Activated naive CD8-positive, alpha-beta T cell (primary cell): ENCODE measurements around the gene TIMM44.
"Not testable (repeated sequence)": the region's sequence is repeated elsewhere in the genome, so short reads cannot be mapped to it uniquely, and the experiment has no call there.

Experiments used
- H3K27ac Mint-ChIP-seq: one replicate; pipeline ENCODE4 v1.8.0; 2021; ENCODE audit warnings: mixed read lengths
- H3K27me3 Mint-ChIP-seq: one replicate; pipeline ENCODE4 v1.8.0; 2021; ENCODE audit warnings: mixed read lengths
- H3K36me3 Mint-ChIP-seq: one replicate; pipeline ENCODE4 v1.8.0; 2021; ENCODE audit warnings: mixed read lengths
- H3K4me1 Mint-ChIP-seq: one replicate; pipeline ENCODE4 v1.8.0; 2021; ENCODE audit warnings: low read depth, mixed read lengths
- H3K4me3 Mint-ChIP-seq: one replicate; pipeline ENCODE4 v1.8.0; 2021; ENCODE audit warnings: mild to moderate bottlenecking, mixed read lengths
- H3K9me3 Mint-ChIP-seq: one replicate; pipeline ENCODE4 v1.8.0; 2021; ENCODE audit warnings: low read depth, mixed read lengths

The TIMM44 gene

GRCh38 chr19:7900401-7900870, 43.0 kb downstream of the TIMM44 start:
- Mint-ChIP-seq H3K4me3 (no peak overlapping the region), H3K36me3 (no peaks in the 10 kb centered on the region), H3K27me3 (no peaks in the 10 kb centered on the region), H3K4me1 (peaks cover 16% of the 10 kb centered on the region), H3K9me3 (no peaks in the 10 kb centered on the region), H3K27ac (no peak overlapping the region)

GRCh38 chr19:7899751-7900378, 43.6 kb downstream of the TIMM44 start:
- H3K4me1 Mint-ChIP-seq = peaks cover 12% of the 10 kb centered on the region
- no peaks in the 10 kb centered on the region for H3K27me3 Mint-ChIP-seq
- no peaks in the 10 kb centered on the region for H3K36me3 Mint-ChIP-seq
- H3K4me3 Mint-ChIP-seq = no peak overlapping the region
- no peaks in the 10 kb centered on the region for H3K9me3 Mint-ChIP-seq
- no peak overlapping the region for H3K27ac Mint-ChIP-seq

GRCh38 chr19:7898967-7899366, 44.5 kb downstream of the TIMM44 start:
- Mint-ChIP-seq H3K27ac (no peak overlapping the region), H3K9me3 (no peaks in the 10 kb centered on the region)

GRCh38 chr19:7897292-7897691, 46.2 kb downstream of the TIMM44 start:
- Mint-ChIP-seq H3K36me3 (no peaks in the 10 kb centered on the region), H3K4me3 (no peak overlapping the region), H3K4me1 (no peaks in the 10 kb centered on the region), H3K9me3 (no peaks in the 10 kb centered on the region), H3K27me3 (peaks cover 3% of the 10 kb centered on the region), H3K27ac (no peak overlapping the region)

More at GRCh38 chr19:7898967-7899366, 44.5 kb downstream of the TIMM44 start:
- Mint-ChIP-seq H3K4me1 (peaks cover 8% of the 10 kb centered on the region), H3K4me3 (no peak overlapping the region), H3K27me3 (peaks cover 3% of the 10 kb centered on the region), H3K36me3 (no peaks in the 10 kb centered on the region)

- Mint-ChIP-seq H3K27me3 (peaks cover 3% of the 10 kb centered on the region), H3K9me3 (no peaks in the 10 kb centered on the region), H3K4me1 (no peaks in the 10 kb centered on the region), H3K27ac (no peak overlapping the region), H3K4me3 (no peak overlapping the region), H3K36me3 (no peaks in the 10 kb centered on the region)
These were observed 47.9 kb downstream of the TIMM44 start for GRCh38 chr19:7895565-7895964.

GRCh38 chr19:7894612-7895309, 48.7 kb downstream of the TIMM44 start:
- Mint-ChIP-seq H3K27me3 (peaks cover 3% of the 10 kb centered on the region), H3K36me3 (no peaks in the 10 kb centered on the region), H3K27ac (no peak overlapping the region)

GRCh38 chr19:7893362-7894101, 49.9 kb downstream of the TIMM44 start:
- H3K36me3 Mint-ChIP-seq, H3K4me3 Mint-ChIP-seq, H3K27me3 Mint-ChIP-seq, H3K4me1 Mint-ChIP-seq, H3K27ac Mint-ChIP-seq, H3K9me3 Mint-ChIP-seq: not testable (repeated sequence)

More at GRCh38 chr19:7894612-7895309, 48.7 kb downstream of the TIMM44 start:
- no peaks in the 10 kb centered on the region for H3K4me1 Mint-ChIP-seq
- no peak overlapping the region for H3K4me3 Mint-ChIP-seq
- no peaks in the 10 kb centered on the region for H3K9me3 Mint-ChIP-seq

- no peak overlapping the region for H3K27ac Mint-ChIP-seq
- no peaks in the 10 kb centered on the region for H3K36me3 Mint-ChIP-seq
- peaks cover 3% of the 10 kb centered on the region for H3K27me3 Mint-ChIP-seq
- H3K4me1 Mint-ChIP-seq = no peaks in the 10 kb centered on the region
- H3K9me3 Mint-ChIP-seq = no peaks in the 10 kb centered on the region
- H3K4me3 Mint-ChIP-seq = no peak overlapping the region
These were observed 54.6 kb downstream of the TIMM44 start for GRCh38 chr19:7888826-7889217.

- no peak within 1 kb of the TSS for H3K4me3 Mint-ChIP-seq
- peaks cover 3% of the 10 kb centered on the region for H3K27me3 Mint-ChIP-seq
- H3K27ac Mint-ChIP-seq = no peak within 1 kb of the TSS
- H3K9me3 Mint-ChIP-seq = no peaks in the 10 kb centered on the region
- H3K4me1 Mint-ChIP-seq = no peaks in the 10 kb centered on the region
- no peaks in the 10 kb centered on the region for H3K36me3 Mint-ChIP-seq
These were observed 55.2 kb downstream of the TIMM44 start, which contains the start of gene LRRC8E for GRCh38 chr19:7888145-7888825. Gene LRRC8E, plus strand, starts transcription at chr19:7888510. Its CDS starts 7,094 bp downstream, at chr19:7895604.

GRCh38 chr19:7887408-7888144, 55.9 kb downstream of the TIMM44 start:
- H3K4me1 Mint-ChIP-seq = no peaks in the 10 kb centered on the region
- no peak overlapping the region for H3K4me3 Mint-ChIP-seq
- no peaks in the 10 kb centered on the region for H3K36me3 Mint-ChIP-seq
- H3K27ac Mint-ChIP-seq = no peak overlapping the region
- no peaks in the 10 kb centered on the region for H3K9me3 Mint-ChIP-seq
- peaks cover 3% of the 10 kb centered on the region for H3K27me3 Mint-ChIP-seq

GRCh38 chr19:7885818-7886217, 57.6 kb downstream of the TIMM44 start:
- H3K27ac Mint-ChIP-seq = no peak overlapping the region
- no peak overlapping the region for H3K4me3 Mint-ChIP-seq
- no peaks in the 10 kb centered on the region for H3K36me3 Mint-ChIP-seq
- H3K4me1 Mint-ChIP-seq = no peaks in the 10 kb centered on the region
- peaks cover 3% of the 10 kb centered on the region for H3K27me3 Mint-ChIP-seq
- H3K9me3 Mint-ChIP-seq = no peaks in the 10 kb centered on the region

GRCh38 chr19:7883796-7884570, 59.5 kb downstream of the TIMM44 start:
- peaks cover 3% of the 10 kb centered on the region for H3K27me3 Mint-ChIP-seq
- H3K4me1 Mint-ChIP-seq = no peaks in the 10 kb centered on the region
- no peak overlapping the region for H3K27ac Mint-ChIP-seq

GRCh38 chr19:7883105-7883504, 60.4 kb downstream of the TIMM44 start:
- H3K36me3 Mint-ChIP-seq = no peaks in the 10 kb centered on the region
- no peaks in the 10 kb centered on the region for H3K9me3 Mint-ChIP-seq
- H3K4me1 Mint-ChIP-seq = no peaks in the 10 kb centered on the region
- no peak overlapping the region for H3K27ac Mint-ChIP-seq
- H3K4me3 Mint-ChIP-seq = no peak overlapping the region
- H3K27me3 Mint-ChIP-seq = no peaks in the 10 kb centered on the region

More at GRCh38 chr19:7883796-7884570, 59.5 kb downstream of the TIMM44 start:
- Mint-ChIP-seq H3K36me3 (no peaks in the 10 kb centered on the region), H3K9me3 (no peaks in the 10 kb centered on the region), H3K4me3 (no peak overlapping the region)

GRCh38 chr19:7881910-7882309, 61.6 kb downstream of the TIMM44 start:
- Mint-ChIP-seq H3K27ac (no peak overlapping the region), H3K36me3 (no peaks in the 10 kb centered on the region), H3K27me3 (no peaks in the 10 kb centered on the region), H3K9me3 (no peaks in the 10 kb centered on the region), H3K4me1 (no peaks in the 10 kb centered on the region), H3K4me3 (no peak overlapping the region)
